ENCODE data around the gene SLC1A7.

The SLC1A7 gene

DNA sequence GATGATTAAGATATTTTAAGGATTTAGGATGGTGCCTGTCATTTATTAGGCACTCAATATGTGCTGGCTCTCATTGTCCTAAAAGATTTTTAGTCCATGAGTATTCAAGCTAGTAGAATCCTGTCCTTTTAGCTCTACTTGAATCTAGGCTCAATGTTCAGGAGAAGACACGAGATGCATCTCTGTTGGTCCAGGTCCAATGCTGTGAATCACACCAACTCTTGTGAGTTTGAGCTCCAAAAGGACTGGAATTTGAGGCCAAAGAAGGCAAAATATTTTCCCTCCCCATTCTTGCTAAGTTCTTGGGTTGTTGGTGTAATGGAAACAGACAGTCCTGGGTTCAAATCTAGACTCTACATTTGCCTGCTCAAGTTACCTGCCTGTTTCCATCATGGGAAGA lies 81.9 kb downstream of the SLC1A7 start:
- Histone ChIP-seq H3K4me1 (ENCODE audit: control insufficient read depth, low read length) (no peaks in the 10 kb centered on the region), H3K27me3 (ENCODE audit: control insufficient read depth, low read length) (peaks cover 29% of the 10 kb centered on the region), H3K9me3 (ENCODE audit: control insufficient read depth, insufficient read depth, low read length) (no peaks in the 10 kb centered on the region), H3K36me3 (ENCODE audit: control insufficient read depth, low read length) (no peaks in the 10 kb centered on the region), H3K27ac (ENCODE audit: low read depth, low read length) (no peak overlapping the region), H3K9me2 (replicated peaks; ENCODE audit: control insufficient read depth, low read length) (no peaks in the 10 kb centered on the region), H3K79me2 (ENCODE audit: control insufficient read depth, low read length) (no peaks in the 10 kb centered on the region), H3F3A (ENCODE audit: control insufficient read depth, insufficient read depth) (no peaks in the 10 kb centered on the region), H4K20me1 (ENCODE audit: control insufficient read depth, insufficient read depth, low read depth, low read length) (no peaks in the 10 kb centered on the region), H3K4me3 (ENCODE audit: low read length) (no peak overlapping the region), H3K4me2 (ENCODE audit: low read length) (no peak overlapping the region)
- no peak for TF ChIP-seq EZH2phosphoT487 (IDR thresholded peaks at IDR 0.05; ENCODE audit: borderline replicate concordance, low read length)
- TF ChIP-seq, protein P1, sequence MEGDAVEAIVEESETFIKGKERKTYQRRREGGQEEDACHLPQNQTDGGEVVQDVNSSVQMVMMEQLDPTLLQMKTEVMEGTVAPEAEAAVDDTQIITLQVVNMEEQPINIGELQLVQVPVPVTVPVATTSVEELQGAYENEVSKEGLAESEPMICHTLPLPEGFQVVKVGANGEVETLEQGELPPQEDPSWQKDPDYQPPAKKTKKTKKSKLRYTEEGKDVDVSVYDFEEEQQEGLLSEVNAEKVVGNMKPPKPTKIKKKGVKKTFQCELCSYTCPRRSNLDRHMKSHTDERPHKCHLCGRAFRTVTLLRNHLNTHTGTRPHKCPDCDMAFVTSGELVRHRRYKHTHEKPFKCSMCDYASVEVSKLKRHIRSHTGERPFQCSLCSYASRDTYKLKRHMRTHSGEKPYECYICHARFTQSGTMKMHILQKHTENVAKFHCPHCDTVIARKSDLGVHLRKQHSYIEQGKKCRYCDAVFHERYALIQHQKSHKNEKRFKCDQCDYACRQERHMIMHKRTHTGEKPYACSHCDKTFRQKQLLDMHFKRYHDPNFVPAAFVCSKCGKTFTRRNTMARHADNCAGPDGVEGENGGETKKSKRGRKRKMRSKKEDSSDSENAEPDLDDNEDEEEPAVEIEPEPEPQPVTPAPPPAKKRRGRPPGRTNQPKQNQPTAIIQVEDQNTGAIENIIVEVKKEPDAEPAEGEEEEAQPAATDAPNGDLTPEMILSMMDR (IDR thresholded peaks at IDR 0.05; ENCODE audit: low read depth, low read length, poor library complexity, severe bottlenecking), result no peak

DNA sequence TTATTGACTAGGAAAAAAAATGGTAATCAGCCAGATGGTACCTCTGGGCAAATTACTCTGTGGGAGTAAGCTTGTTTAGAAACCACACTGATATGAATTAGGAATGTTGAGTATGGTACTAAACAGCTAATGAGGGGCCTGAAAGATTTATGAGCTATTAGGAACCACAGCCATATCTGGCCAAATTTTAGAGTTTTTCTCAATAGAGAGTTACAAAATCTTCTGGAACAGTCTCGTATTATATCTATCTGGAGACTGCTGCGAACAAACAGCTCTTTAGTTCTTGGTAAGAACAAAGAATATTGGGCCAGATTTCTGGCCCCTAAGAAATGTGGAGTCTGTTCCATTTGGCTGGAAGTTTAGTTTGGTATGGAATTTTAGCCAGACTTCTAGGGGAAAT lies 85.3 kb downstream of the SLC1A7 start:
- no peaks in the 10 kb centered on the region for H3K9me2 ChIP-seq (replicated peaks; ENCODE audit: control insufficient read depth, low read length)
- no peaks in the 10 kb centered on the region for H3F3A ChIP-seq (ENCODE audit: control insufficient read depth, insufficient read depth)
- H3K9me3 ChIP-seq (ENCODE audit: control insufficient read depth, insufficient read depth, low read length), result no peaks in the 10 kb centered on the region
- H3K79me2 ChIP-seq (ENCODE audit: control insufficient read depth, low read length), result no peaks in the 10 kb centered on the region
- H4K20me1 ChIP-seq (ENCODE audit: control insufficient read depth, insufficient read depth, low read depth, low read length), result no peaks in the 10 kb centered on the region
- no peak overlapping the region for H3K4me2 ChIP-seq (ENCODE audit: low read length)
- TF ChIP-seq, protein P1 (IDR thresholded peaks at IDR 0.05; ENCODE audit: low read depth, low read length, poor library complexity, severe bottlenecking), result no peak
- TF ChIP-seq EZH2phosphoT487 (IDR thresholded peaks at IDR 0.05; ENCODE audit: borderline replicate concordance, low read length), result no peak
- peaks cover 29% of the 10 kb centered on the region for H3K27me3 ChIP-seq (ENCODE audit: control insufficient read depth, low read length)
- no peaks in the 10 kb centered on the region for H3K4me1 ChIP-seq (ENCODE audit: control insufficient read depth, low read length)
- H3K36me3 ChIP-seq (ENCODE audit: control insufficient read depth, low read length), result no peaks in the 10 kb centered on the region
- H3K27ac ChIP-seq (ENCODE audit: low read depth, low read length), result no peak overlapping the region
- H3K4me3 ChIP-seq (ENCODE audit: low read length), result no peak overlapping the region

DNA sequence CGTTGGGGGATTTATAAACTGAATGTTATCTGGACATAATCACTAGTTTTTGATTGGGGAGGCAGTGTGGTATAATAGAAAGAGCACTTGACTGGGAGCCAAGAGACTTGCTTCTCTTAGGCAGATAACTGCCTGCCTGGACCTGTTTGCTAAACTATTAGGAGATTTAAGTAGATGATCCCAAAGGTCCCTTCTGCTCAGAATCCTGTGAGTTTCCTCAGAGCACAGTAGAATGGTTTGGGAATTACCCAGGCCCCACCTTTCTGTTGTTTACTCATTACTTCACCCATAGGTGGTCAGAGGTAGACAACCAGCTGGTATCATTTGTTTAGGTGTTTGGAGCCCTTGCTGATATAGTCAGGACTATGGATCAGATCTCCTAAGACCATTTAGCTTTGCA lies 90.8 kb downstream of the SLC1A7 start:
- H3K9me2 ChIP-seq (replicated peaks; ENCODE audit: control insufficient read depth, low read length), result no peaks in the 10 kb centered on the region
- H3K4me1 ChIP-seq (ENCODE audit: control insufficient read depth, low read length), result no peaks in the 10 kb centered on the region
- peaks cover 4% of the 10 kb centered on the region; the same call in 1 of the 2 replicates for H3K36me3 ChIP-seq (ENCODE audit: control insufficient read depth, low read length)
- no peaks in the 10 kb centered on the region for H3F3A ChIP-seq (ENCODE audit: control insufficient read depth, insufficient read depth)
- H3K27me3 ChIP-seq (ENCODE audit: control insufficient read depth, low read length), result no peaks in the 10 kb centered on the region
- no peaks in the 10 kb centered on the region for H4K20me1 ChIP-seq (ENCODE audit: control insufficient read depth, insufficient read depth, low read depth, low read length)
- H3K79me2 ChIP-seq (ENCODE audit: control insufficient read depth, low read length), result no peaks in the 10 kb centered on the region
- H3K27ac ChIP-seq (ENCODE audit: low read depth, low read length), result no peak overlapping the region
- H3K4me2 ChIP-seq (ENCODE audit: low read length), result no peak overlapping the region
- no peak overlapping the region for H3K4me3 ChIP-seq (ENCODE audit: low read length)
- TF ChIP-seq, protein P1 (IDR thresholded peaks at IDR 0.05; ENCODE audit: low read depth, low read length, poor library complexity, severe bottlenecking), result no peak
- TF ChIP-seq EZH2phosphoT487 (IDR thresholded peaks at IDR 0.05; ENCODE audit: borderline replicate concordance, low read length), result no peak
- H3K9me3 ChIP-seq (ENCODE audit: control insufficient read depth, insufficient read depth, low read length), result no peaks in the 10 kb centered on the region

DNA sequence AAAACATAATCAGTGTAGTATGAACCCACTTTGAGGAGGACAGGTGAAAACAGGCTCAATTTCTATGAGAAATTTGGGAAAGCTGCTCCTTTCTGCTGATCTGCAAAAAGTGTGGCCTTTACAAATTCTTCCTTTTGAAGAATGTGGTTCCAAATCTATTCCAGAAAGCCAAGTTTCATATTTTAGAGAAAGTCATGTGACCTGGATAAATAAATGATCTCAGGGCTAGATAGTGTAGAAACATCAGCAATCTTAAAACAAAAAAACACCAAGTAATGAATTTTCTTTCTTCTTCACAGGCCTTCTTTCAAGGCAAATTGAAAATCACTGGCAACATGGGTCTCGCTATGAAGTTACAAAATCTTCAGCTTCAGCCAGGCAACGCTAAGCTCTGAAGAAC lies 92.1 kb downstream of the SLC1A7 start:
- Histone ChIP-seq H3K9me2 (replicated peaks; ENCODE audit: control insufficient read depth, low read length) (no peaks in the 10 kb centered on the region), H3K4me2 (ENCODE audit: low read length) (no peak overlapping the region), H3K27ac (ENCODE audit: low read depth, low read length) (no peak overlapping the region), H3K36me3 (ENCODE audit: control insufficient read depth, low read length) (peaks cover 4% of the 10 kb centered on the region; the same call in 1 of the 2 replicates), H3F3A (ENCODE audit: control insufficient read depth, insufficient read depth) (no peaks in the 10 kb centered on the region), H3K9me3 (ENCODE audit: control insufficient read depth, insufficient read depth, low read length) (no peaks in the 10 kb centered on the region), H3K4me1 (ENCODE audit: control insufficient read depth, low read length) (no peaks in the 10 kb centered on the region), H3K4me3 (ENCODE audit: low read length) (no peak overlapping the region), H3K27me3 (ENCODE audit: control insufficient read depth, low read length) (no peaks in the 10 kb centered on the region), H3K79me2 (ENCODE audit: control insufficient read depth, low read length) (no peaks in the 10 kb centered on the region), H4K20me1 (ENCODE audit: control insufficient read depth, insufficient read depth, low read depth, low read length) (no peaks in the 10 kb centered on the region)
- TF ChIP-seq, protein P1 (IDR thresholded peaks at IDR 0.05; ENCODE audit: low read depth, low read length, poor library complexity, severe bottlenecking), result no peak
- TF ChIP-seq EZH2phosphoT487 (IDR thresholded peaks at IDR 0.05; ENCODE audit: borderline replicate concordance, low read length), result no peak
